NCI-H1105 (cell line): ENCODE measurements around the gene BLTP3A.
"Not testable (repeated sequence)": the region's sequence is repeated elsewhere in the genome, so short reads cannot be mapped to it uniquely, and the experiment has no call there.

ENCODE experiments used
- DNase-seq: peaks from one replicate; lab custom pipeline; 2025; lab: John Stamatoyannopoulos, UW

The BLTP3A gene, protein sequence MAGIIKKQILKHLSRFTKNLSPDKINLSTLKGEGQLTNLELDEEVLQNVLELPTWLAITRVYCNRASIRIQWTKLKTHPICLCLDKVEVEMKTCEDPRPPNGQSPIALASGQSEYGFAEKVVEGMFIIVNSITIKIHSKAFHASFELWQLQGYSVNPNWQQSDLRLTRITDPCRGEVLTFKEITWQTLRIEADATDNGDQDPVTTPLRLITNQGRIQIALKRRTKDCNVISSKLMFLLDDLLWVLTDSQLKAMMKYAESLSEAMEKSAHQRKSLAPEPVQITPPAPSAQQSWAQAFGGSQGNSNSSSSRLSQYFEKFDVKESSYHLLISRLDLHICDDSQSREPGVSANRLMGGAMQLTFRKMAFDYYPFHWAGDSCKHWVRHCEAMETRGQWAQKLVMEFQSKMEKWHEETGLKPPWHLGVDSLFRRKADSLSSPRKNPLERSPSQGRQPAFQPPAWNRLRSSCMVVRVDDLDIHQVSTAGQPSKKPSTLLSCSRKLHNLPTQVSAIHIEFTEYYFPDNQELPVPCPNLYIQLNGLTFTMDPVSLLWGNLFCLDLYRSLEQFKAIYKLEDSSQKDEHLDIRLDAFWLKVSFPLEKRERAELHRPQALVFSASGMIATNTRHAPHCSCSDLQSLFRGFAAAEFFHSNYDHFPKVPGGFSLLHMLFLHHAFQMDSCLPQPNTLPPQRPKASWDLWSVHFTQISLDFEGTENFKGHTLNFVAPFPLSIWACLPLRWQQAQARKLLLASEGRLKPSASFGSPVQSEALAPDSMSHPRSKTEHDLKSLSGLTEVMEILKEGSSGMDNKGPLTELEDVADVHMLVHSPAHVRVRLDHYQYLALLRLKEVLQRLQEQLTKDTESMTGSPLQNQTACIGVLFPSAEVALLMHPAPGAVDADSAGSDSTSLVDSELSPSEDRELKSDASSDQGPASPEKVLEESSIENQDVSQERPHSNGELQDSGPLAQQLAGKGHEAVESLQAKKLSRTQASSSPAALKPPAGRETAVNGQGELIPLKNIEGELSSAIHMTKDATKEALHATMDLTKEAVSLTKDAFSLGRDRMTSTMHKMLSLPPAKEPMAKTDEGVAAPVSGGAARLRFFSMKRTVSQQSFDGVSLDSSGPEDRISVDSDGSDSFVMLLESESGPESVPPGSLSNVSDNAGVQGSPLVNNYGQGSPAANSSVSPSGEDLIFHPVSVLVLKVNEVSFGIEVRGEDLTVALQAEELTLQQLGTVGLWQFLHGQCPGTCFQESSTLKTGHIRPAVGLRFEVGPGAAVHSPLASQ (N-terminal part only)

GRCh38 chr6:34791701-34792604 lies at the start of gene BLTP3A:
BLTP3A (plus strand) TSS chr6:34792083; CDS start chr6:34792251, 168 bp downstream.
- peak; percentile 75 for DNase-seq

DNA sequence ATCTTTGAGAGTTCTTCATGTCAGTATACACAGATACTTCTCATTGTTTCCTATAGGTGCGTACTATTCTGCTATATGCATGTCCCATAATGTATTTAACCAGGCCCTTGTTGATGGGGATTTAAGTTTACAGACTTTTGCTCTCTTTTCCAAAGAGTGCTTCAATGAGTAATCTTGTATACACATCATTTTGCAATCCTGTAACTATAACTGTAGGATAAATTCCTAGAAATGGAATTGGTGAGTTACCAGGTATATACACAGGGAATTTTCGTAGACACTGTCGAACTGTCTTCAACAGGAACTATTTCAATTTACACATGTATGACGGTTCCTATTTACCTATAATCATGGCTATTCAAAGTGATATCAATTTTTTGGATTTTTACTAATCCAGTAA lies 49.8 kb upstream of the BLTP3A start:
- DNase-seq, result no peak

DNA sequence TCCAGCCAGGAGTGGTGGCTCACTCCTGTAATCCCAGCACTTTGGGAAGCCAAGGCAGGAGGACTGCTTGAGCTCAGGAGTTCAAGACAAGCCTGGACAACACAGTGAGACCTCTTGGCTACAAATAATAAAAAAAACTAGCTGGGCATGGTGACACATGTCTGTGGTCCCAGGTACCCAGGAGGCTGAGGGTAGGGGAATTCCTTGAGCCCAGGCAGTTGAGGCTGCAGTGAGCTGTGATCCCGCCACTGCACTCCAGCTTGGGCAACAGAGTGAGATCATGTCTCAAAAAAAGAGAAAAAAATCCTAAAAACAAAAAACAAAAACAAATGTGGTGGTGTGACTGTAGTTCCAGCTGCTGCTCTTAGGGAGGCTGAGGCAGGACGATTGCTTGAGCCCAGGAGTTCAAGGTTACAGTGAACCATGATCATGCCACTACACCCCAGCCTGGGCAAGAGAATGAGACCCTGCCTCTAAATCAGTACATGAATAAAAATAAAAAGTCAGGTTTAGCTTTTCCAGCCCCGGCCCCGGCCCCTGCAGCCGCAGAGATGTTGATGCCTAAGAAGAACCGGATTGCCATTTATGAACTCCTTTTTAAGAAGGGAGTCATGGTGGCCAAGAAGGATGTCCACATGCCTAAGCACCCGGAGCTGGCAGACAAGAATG lies 48.1 kb upstream of the BLTP3A start:
- no peak for DNase-seq

DNA sequence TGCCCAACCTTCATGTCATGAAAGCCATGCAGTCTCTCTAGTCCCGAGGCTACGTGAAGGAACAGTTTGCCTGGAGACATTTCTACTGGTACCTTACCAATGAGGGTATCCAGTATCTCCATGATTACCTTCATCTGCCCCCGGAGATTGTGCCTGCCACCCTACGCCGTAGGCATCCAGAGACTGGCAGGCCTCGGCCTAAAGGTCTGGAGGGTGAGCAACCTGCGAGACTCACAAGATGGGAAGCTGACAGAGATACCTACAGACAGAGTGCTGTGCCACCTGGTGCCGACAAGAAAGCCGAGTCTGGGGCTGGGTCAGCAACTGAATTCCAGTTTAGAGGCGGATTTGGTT lies 47.6 kb upstream of the BLTP3A start:
- DNase-seq, result not testable (repeated sequence)

DNA sequence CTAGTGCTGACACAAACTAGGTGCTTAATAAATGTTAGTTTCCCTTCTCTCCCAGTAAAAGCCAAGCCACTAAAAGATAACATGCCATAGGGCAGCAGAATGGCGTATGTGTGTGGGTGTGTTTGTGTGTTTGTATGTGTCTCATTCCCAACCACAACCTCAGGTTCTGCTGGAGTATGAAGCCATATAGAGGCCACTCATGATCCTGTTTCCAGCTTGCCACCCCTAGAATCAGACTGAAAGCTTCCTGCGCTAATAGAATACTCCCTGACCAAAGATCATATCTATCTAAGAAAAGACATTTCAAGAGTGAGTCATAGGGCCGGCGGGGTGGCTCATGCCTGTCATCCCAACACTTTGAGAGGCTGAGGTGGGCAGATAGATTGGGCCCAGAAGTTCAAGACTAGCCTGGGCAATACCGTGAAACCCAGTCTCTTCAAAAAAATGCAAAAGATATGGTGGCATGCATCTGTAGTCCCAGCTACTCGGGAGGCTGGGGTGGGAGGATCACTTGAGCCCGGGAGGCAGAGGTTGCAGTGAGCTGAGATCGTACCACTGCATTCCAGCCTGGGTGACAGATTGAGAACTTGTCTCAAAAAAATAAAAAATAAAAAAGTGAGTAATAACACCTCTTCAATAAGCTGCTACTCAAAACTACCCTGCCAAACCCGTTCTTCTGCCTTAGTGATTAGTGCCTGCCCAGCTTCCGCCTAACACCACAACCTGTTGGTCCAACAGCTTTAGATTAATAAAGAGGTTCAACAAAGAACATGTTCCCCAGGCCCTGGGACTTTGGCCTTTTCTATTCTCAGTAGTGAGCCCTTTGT lies 46.4 kb upstream of the BLTP3A start:
- DNase-seq, result no peak

DNA sequence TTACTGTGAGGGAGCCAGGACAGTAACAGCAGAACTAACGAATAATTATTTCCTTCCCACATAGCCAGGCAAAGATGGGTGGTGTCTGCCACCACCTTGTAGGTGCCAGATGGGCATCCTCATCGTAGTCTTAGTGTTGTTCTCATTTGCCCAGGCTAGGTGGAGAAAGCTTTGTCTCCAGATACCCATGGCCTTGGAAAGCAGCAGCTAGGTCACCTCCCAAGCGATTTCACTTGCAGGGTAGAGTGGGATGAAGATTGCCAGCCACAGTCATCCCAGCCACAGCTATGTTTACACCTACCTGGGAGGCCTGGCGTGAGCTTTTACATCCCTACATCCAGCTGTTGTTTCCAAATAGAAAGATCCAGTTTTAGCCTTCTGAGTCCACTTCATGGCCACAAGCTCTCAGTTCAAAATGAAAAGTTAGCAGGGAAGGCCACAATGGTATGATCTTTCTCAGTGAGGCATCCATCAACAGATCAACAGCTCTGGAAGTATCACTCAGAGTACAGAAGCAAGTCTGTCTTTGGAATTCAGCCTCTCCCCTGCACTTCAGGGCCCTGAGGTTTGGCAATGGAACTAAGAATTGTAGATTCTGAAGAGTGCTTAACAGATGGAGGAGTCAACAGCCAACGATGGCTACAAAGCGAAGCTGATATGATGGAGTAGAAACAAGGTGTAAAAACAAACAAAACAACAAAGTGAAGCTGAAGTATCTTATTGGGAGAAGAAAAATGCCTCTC lies 45.6 kb upstream of the BLTP3A start:
- no peak for DNase-seq

DNA sequence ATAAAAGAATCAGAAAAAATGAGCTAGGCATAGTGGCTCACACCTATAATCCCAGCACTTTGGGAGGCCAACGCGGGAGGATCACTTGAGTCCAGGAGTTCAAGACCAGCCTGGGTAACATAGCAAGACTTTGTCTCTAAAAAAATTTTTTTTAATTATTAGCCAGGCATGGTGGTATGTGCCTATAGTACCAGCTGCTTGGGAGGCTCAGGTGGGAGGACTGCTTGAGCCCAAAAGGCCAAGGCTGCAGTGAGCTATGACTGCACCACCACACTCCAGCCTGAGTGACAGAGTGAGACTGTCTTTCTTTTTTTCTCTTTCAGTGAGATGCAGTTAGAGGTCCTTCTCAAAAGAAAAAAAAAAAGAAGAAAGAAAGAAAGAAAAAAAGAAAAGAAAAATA lies 43.1 kb upstream of the BLTP3A start:
- DNase-seq, result no peak

DNA sequence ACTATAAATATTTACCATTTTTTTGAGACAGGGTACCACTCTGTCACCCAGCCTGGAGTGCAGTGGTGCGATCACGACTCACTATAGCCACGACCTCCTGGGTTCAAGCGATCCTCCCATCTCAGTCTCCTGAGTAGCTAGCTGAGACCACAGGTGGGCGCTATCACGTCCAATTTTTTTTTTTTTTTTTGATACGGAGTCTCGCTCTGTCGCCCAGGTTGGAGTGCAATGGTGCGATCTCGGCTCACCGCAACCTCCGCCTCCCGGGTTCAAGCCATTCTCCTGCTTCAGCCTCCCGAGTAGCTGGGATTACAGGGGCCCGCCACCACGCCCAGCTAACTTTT lies 35.4 kb upstream of the BLTP3A start:
- DNase-seq, result not testable (repeated sequence)

GRCh38 chr6:34757687-34758274 lies 34.1 kb upstream of the BLTP3A start:
- no peak for DNase-seq

DNA sequence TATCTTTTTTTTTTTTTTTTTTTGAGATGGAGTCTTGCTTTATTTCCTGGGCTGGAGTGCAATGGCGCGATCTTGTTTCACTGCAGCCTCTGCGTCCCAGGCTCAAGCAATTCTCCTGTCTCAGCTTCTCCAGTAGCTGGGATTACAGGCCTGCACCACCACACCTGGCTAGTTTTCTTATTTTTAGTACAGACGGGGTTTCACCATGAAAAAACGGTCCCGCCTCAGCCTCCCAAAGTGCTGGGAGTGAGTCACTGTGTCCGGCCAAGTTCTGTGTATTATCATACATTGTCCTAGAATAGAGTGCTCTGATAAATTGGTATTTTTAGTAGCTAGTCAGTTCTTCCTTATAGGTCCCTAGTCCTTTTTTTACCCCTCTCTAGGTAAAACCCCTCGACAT lies 31.8 kb upstream of the BLTP3A start:
- DNase-seq, result no peak

- DNase-seq, result not testable (repeated sequence)
These were observed 30.2 kb upstream of the BLTP3A start for GRCh38 chr6:34761681-34762080.

- no peak for DNase-seq
These were observed 23.7 kb upstream of the BLTP3A start for GRCh38 chr6:34768148-34768547.

GRCh38 chr6:34771727-34772126 lies 20.2 kb upstream of the BLTP3A start:
- DNase-seq, result no peak

GRCh38 chr6:34772940-34773339 lies 18.9 kb upstream of the BLTP3A start:
- DNase-seq, result no peak

GRCh38 chr6:34773916-34774315 lies 18.0 kb upstream of the BLTP3A start:
- no peak for DNase-seq

- no peak for DNase-seq
These were observed 16.9 kb upstream of the BLTP3A start for GRCh38 chr6:34774967-34775366.

GRCh38 chr6:34785375-34785774 lies 6.5 kb upstream of the BLTP3A start:
- not testable (repeated sequence) for DNase-seq

DNA sequence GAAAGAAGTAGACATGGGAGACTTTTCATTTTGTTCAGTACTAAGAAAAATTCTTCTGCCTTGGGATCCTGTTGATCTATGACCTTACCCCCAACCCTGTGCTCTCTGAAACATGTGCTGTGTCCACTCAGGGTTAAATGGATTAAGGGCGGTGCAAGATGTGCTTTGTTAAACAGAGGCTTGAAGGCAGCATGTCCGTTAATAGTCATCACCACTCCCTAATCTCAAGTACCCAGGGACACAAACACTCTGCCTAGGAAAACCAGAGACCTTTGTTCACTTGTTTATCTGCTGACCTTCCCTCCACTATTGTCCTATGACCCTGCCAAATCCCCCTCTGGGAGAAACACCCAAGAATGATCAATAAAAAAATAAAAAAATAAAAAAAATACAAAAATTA lies 4.7 kb upstream of the BLTP3A start:
- DNase-seq, result not testable (repeated sequence)

- DNase-seq, result no peak
These were observed 3.8 kb upstream of the BLTP3A start for GRCh38 chr6:34788111-34788510.
